IMR-90 (cell line): ENCODE measurements around the gene TMEM221. TPM values are rescaled to one million over a fixed set of nuclear protein-coding genes. Genes with fewer than 3 reads are reported as not detected.

ENCODE experiments used
- ATAC-seq: fragments of 200-7000 bp; cut with Tn5 transposase; 2 replicates; pipeline ENCODE4 v1.9.1; 2020; ENCODE audit warnings: low read depth, mild to moderate bottlenecking, moderate library complexity
- BruUV-seq: library from RNA; stranded (reverse); fragments of 400-500 nt; replicated peaks from 2 replicates; lab custom pipeline; 2021; lab: Mats Ljungman, UMichigan
- CTCF ChIA-PET: fragments of 300-600 bp; formaldehyde crosslinking; extraction: SDS; loops from one replicate; lab custom pipeline; 2021; ENCODE audit warnings: antibody characterized with exemption; lab: Yijun Ruan, JAX
- POLR2A ChIA-PET: fragments of 300-600 bp; sonication (Branson Sonifier 250); formaldehyde crosslinking; loops from one replicate; lab custom pipeline; 2022; ENCODE audit warnings: antibody characterized with exemption; ENCODE audit not compliant: unreplicated experiment; lab: Charles Lee
- DNase-seq: peaks from one replicate; pipeline ENCODE4 v3.0.0; 2013
- H2AFZ ChIP-seq: replicated peaks from 2 replicates; pipeline ENCODE3; 2013; ENCODE audit warnings: low read length, mild to moderate bottlenecking; ENCODE audit not compliant: poor library complexity
- H2AK5ac ChIP-seq: 2 replicates; pipeline ENCODE4 v1.6.1; 2013; ENCODE audit warnings: low read depth, low read length, inconsistent platforms
- H2AK9ac ChIP-seq: replicated peaks from 2 replicates; pipeline ENCODE3; 2013; ENCODE audit warnings: mild to moderate bottlenecking, low read depth, low read length, moderate library complexity; ENCODE audit not compliant: poor library complexity
- H2BK120ac ChIP-seq: 2 replicates; pipeline ENCODE4 v1.6.1; 2013; ENCODE audit warnings: low read depth, low read length, inconsistent platforms
- H2BK15ac ChIP-seq: 3 replicates; pipeline ENCODE4 v1.6.1; 2013; ENCODE audit warnings: low read depth, low read length, inconsistent platforms
- H2BK20ac ChIP-seq: 2 replicates; pipeline ENCODE4 v1.6.1; 2013; ENCODE audit warnings: low read depth, mild to moderate bottlenecking, inconsistent platforms, low read length, moderate library complexity
- H2BK5ac ChIP-seq: 2 replicates; pipeline ENCODE4 v1.6.1; 2013; ENCODE audit warnings: mild to moderate bottlenecking, low read depth, low read length, inconsistent platforms; ENCODE audit not compliant: poor library complexity, severe bottlenecking
- H3K14ac ChIP-seq: replicated peaks from 2 replicates; pipeline ENCODE4 v1.6.1; 2013; ENCODE audit warnings: low read depth, low read length, inconsistent platforms
- H3K18ac ChIP-seq: 2 replicates; pipeline ENCODE4 v1.6.1; 2013; ENCODE audit warnings: low read depth, low read length, control low read depth
- H3K23ac ChIP-seq: 2 replicates; pipeline ENCODE4 v1.6.1; 2013; ENCODE audit warnings: low read depth, low read length, inconsistent platforms
- H3K27ac ChIP-seq: 2 replicates; pipeline ENCODE4 v1.5.1; 2013; ENCODE audit warnings: mild to moderate bottlenecking, control low read depth, low read length; ENCODE audit not compliant: insufficient read depth
- H3K27me3 ChIP-seq: 2 replicates; pipeline ENCODE4 v1.6.1; 2013; ENCODE audit warnings: low read length; ENCODE audit not compliant: control insufficient read depth, insufficient read depth
- H3K36me3 ChIP-seq: 2 replicates; pipeline ENCODE4 v1.6.1; 2013; ENCODE audit warnings: low read length, mixed read lengths; ENCODE audit not compliant: control insufficient read depth, insufficient read depth
- H3K4ac ChIP-seq: 2 replicates; pipeline ENCODE4 v1.6.1; 2013; ENCODE audit warnings: low read depth, low read length, inconsistent platforms
- H3K4me1 ChIP-seq: 2 replicates; pipeline ENCODE4 v1.6.1; 2013; ENCODE audit warnings: low read length, mixed read lengths; ENCODE audit not compliant: control insufficient read depth, insufficient read depth
- H3K4me2 ChIP-seq: 2 replicates; pipeline ENCODE4 v1.6.1; 2013; ENCODE audit warnings: low read depth, mild to moderate bottlenecking, control low read depth, low read length, moderate library complexity
- H3K4me3 ChIP-seq: 2 replicates; pipeline ENCODE4 v1.5.1; 2013; ENCODE audit warnings: low read depth, mild to moderate bottlenecking, control low read depth, low read length, moderate library complexity; ENCODE audit not compliant: insufficient read depth
- H3K56ac ChIP-seq: 2 replicates; pipeline ENCODE4 v1.6.1; 2013; ENCODE audit warnings: low read length, inconsistent platforms; ENCODE audit not compliant: insufficient read depth; ENCODE audit errors: extremely low read depth
- H3K79me1 ChIP-seq, 2 experiments: 2 replicates each; pipeline ENCODE4 v1.6.1; 2013; ENCODE audit warnings: low read length in 2 of 2, inconsistent platforms in 1 of 2, low read depth in 1 of 2
- H3K9ac ChIP-seq: 2 replicates; pipeline ENCODE4 v1.6.1; 2013; ENCODE audit warnings: low read depth, low read length, control low read depth
- H3K9me1 ChIP-seq: 2 replicates; pipeline ENCODE4 v1.6.1; 2013; ENCODE audit warnings: low read length, inconsistent platforms; ENCODE audit not compliant: insufficient read depth
- H3K9me3 ChIP-seq: 2 replicates; pipeline ENCODE4 v1.6.1; 2013; ENCODE audit warnings: low read length; ENCODE audit not compliant: control insufficient read depth, insufficient read depth
- H4K20me1 ChIP-seq: 2 replicates; pipeline ENCODE4 v1.6.1; 2013; ENCODE audit warnings: low read length, inconsistent platforms; ENCODE audit not compliant: insufficient read depth
- H4K5ac ChIP-seq: 2 replicates; pipeline ENCODE4 v1.6.1; 2013; ENCODE audit warnings: mild to moderate bottlenecking, low read depth, low read length, control low read depth
- H4K8ac ChIP-seq, 2 experiments: 2 replicates each; pipeline ENCODE4 v1.6.1; 2013; ENCODE audit warnings: low read depth in 2 of 2, low read length in 2 of 2, control low read depth in 1 of 2, inconsistent platforms in 1 of 2
- H4K91ac ChIP-seq: 2 replicates; pipeline ENCODE4 v1.6.1; 2013; ENCODE audit warnings: low read depth, low read length, inconsistent platforms; ENCODE audit not compliant: insufficient read depth
- BHLHE40 ChIP-seq: fragments of 150-350 bp; IDR thresholded peaks from 2 replicates; pipeline ENCODE4 v1.6.1; 2016; ENCODE audit warnings: mild to moderate bottlenecking, low read depth, low read length
- CEBPB ChIP-seq: IDR thresholded peaks from 2 replicates; pipeline ENCODE4 v1.6.1; 2012; ENCODE audit warnings: low read depth, low read length, improper control_type of control experiment
- MAFK ChIP-seq: IDR thresholded peaks from 2 replicates; pipeline ENCODE4 v1.6.1; 2012; ENCODE audit warnings: low read depth, low read length, improper control_type of control experiment
- MXI1 ChIP-seq: IDR thresholded peaks from 2 replicates; pipeline ENCODE4 v1.6.1; 2012; ENCODE audit warnings: low read depth, mild to moderate bottlenecking, low read length, moderate library complexity, borderline replicate concordance
- NFE2L2 ChIP-seq: fragments of 150-350 bp; IDR thresholded peaks from 2 replicates; pipeline ENCODE4 v1.6.1; 2016; ENCODE audit warnings: low read depth, mild to moderate bottlenecking, low read length
- RFX5 ChIP-seq: IDR thresholded peaks from 2 replicates; pipeline ENCODE4 v1.8.0; 2012; ENCODE audit warnings: low read depth, mild to moderate bottlenecking, low read length, moderate library complexity
- WGBS, 2 experiments: methylation state at CpG; one replicate each; pipeline versions ENCODE4 v1.1.5 to v1.1.7; 2013; ENCODE audit warnings: missing lambda C conversion rate in 2 of 2; ENCODE audit not compliant: insufficient read length in 1 of 2; ENCODE audit errors: extremely low coverage in 2 of 2; 5-methylcytosine and 5-hydroxymethylcytosine counted together
- dilution Hi-C: fragments of 300-500 bp; cut with HindIII; formaldehyde crosslinking; loops from one replicate; pipeline ENCODE4 v1.14.3; 2018; ENCODE audit warnings: low sequenced_read_pairs; ENCODE audit not compliant: unreplicated experiment
- in situ Hi-C: fragments of 300-500 bp; cut with MboI; formaldehyde crosslinking; loops from 3 replicates; pipeline ENCODE4 v1.14.3; 2019; ENCODE audit warnings: low sequenced_read_pairs, inconsistent platforms, mixed read lengths
- intact Hi-C: fragments of 100-400 bp; cut with micrococcal nuclease; formaldehyde crosslinking; loops from 2 replicates; pipeline ENCODE4 v1.10.0; 2022
- polyA plus RNA-seq, 3 experiments: library from polyadenylated mRNA; depleted of rRNA; stranded (reverse); fragments of >200 nt; gene quantifications; 2 replicates each; pipeline ENCODE4 v1.2.3, GENCODE V29; 2012; ENCODE audit warnings: low replicate concordance in 1 of 3
- total RNA-seq: library from RNA; depleted of rRNA; stranded (reverse); fragments of >200 nt; gene quantifications from 2 replicates; pipeline ENCODE4 v1.2.3, GENCODE V29; 2012
- TF ChIP-seq, protein P1 (sequence below): conservative IDR thresholded peaks from 2 replicates; pipeline ENCODE4 v1.5.1; 2012; ENCODE audit warnings: mild to moderate bottlenecking, low read depth, low read length, improper control_type of control experiment

Gene TMEM221
- total and polyA plus RNA-seq, 2 of the 4 experiments (the other 2 are of a cell fraction) = 0.12 TPM; not detected in 1

DNA sequence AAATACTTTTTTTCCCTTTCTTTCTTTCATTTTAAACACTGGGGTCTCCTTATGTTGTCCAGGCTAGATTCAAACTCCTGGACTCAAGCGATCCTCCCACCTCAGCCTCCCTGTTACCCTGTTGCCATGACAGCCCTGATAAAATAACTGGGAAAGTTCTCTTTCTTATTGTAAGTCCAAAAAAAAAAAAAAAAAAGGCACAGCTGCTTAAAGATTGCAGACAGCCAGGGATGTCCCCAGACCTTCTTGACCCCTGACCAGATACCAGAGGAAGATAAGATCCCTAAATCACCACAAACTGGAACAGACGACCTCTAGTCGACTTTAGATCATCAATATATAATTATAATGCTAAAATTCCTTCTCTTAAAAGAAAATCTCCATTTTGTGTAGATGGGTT, 29.8 kb downstream of the TMEM221 start:
- Histone ChIP-seq H3K4me2 (peak overlapping the region; percentile 71; the same call in 1 of the 2 replicates), H3K9ac (no peak overlapping the region), H3K56ac (no peak overlapping the region), H2BK5ac (no peak overlapping the region), H2BK20ac (no peak overlapping the region), H4K91ac (peak overlapping the region; percentile 53; the same call in 1 of the 2 replicates), H2AFZ (peak overlapping the region; percentile 99), H3K27me3 (0 out of 2 replicates have a peak, but pooled peaks cover 1% of the 10 kb centered on the region), H3K18ac (no peak overlapping the region), H2BK15ac (no peak overlapping the region), H3K36me3 (peaks cover 2% of the 10 kb centered on the region; the same call in 1 of the 2 replicates), H3K23ac (peak overlapping the region; percentile 30; the same call in 1 of the 2 replicates), H4K20me1 (no peaks in the 10 kb centered on the region), H3K4me1 (peaks cover 4% of the 10 kb centered on the region; the same call in 1 of the 2 replicates), H3K27ac (no peak overlapping the region), H3K9me1 (peaks cover 7% of the 10 kb centered on the region; the same call in 1 of the 2 replicates), H4K8ac (peak overlapping the region; percentile 89 to 94), H3K4ac (peak overlapping the region; percentile 60; the same call in 1 of the 2 replicates), H3K79me1 (peaks cover 5 to 12% of the 10 kb centered on the region in 2 experiments; a peak in 3 of 4 replicates), H2AK5ac (peak overlapping the region; percentile 65), H3K9me3 (no peaks in the 10 kb centered on the region), H3K4me3 (no peak overlapping the region), H3K14ac (no peak overlapping the region), H2BK120ac (no peak overlapping the region), H2AK9ac (peak overlapping the region; percentile 21), H4K5ac (peak overlapping the region; percentile 69; the same call in 1 of the 2 replicates)
- dilution Hi-C loops = no loop called here
- ChIA-PET POLR2A (no interaction called here), CTCF (no interaction called here)
- in situ Hi-C loops = no loop called here
- intact Hi-C loops = no loop called here
- no TSS peak for BruUV-seq
- no CpG with 5 or more reads among the region's 3 CpGs for WGBS, 2 experiments
- TF ChIP-seq RFX5 (no peak), MXI1 (no peak), CEBPB (no peak), MAFK (no peak), BHLHE40 (no peak), NFE2L2 (no peak)
- TF ChIP-seq, protein P1, sequence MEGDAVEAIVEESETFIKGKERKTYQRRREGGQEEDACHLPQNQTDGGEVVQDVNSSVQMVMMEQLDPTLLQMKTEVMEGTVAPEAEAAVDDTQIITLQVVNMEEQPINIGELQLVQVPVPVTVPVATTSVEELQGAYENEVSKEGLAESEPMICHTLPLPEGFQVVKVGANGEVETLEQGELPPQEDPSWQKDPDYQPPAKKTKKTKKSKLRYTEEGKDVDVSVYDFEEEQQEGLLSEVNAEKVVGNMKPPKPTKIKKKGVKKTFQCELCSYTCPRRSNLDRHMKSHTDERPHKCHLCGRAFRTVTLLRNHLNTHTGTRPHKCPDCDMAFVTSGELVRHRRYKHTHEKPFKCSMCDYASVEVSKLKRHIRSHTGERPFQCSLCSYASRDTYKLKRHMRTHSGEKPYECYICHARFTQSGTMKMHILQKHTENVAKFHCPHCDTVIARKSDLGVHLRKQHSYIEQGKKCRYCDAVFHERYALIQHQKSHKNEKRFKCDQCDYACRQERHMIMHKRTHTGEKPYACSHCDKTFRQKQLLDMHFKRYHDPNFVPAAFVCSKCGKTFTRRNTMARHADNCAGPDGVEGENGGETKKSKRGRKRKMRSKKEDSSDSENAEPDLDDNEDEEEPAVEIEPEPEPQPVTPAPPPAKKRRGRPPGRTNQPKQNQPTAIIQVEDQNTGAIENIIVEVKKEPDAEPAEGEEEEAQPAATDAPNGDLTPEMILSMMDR = no peak
- DNase-seq (no peak), ATAC-seq (no peak)
